HG02970 (cell line): ENCODE measurements around the gene GRIN3B.

ENCODE experiments used
- ATAC-seq: cut with Tn5 transposase; IDR thresholded peaks from one replicate; pipeline ENCODE4 v1.9.1; 2021; ENCODE audit warnings: mild to moderate bottlenecking, moderate library complexity, moderate number of reproducible peaks; ENCODE audit not compliant: unreplicated experiment, low FRiP score

Gene GRIN3B

DNA sequence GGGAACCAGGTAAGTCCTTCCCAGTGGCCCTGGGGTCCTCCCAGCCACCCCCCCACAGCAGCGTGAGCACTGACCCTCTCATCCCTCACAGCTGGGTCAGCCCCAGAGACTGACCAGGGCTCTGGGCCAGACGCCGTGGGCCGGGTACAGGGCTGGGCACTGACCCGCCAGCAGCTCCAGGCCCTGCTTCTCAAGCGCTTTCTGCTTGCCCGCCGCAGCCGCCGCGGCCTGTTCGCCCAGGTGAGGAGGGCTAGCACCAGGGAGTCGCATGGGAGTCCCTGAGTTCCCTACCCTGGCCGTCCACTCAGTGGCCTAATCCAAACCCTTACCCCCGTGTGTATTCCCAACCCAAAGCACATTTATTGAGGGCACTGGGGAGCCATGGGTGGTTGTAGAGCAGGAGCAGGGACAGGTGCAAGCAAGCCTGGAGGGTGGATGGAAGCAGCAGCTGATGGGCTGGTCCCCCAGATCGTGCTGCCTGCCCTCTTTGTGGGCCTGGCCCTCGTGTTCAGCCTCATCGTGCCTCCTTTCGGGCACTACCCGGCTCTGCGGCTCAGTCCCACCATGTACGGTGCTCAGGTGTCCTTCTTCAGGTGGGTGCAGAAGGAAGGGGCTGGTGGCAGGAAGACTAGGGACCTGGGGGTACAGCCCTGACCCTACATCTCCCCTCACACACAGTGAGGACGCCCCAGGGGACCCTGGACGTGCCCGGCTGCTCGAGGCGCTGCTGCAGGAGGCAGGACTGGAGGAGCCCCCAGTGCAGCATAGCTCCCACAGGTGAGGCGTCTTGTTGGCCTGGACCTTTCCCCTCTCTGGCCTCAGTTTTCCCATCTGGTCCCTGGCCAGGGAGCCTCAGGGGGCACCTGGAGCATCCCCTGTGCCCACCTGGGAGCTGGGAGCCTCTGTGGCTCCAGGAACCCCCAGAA lies 54.1 kb downstream of the GRIN3B start:
- ATAC-seq = no peak

DNA sequence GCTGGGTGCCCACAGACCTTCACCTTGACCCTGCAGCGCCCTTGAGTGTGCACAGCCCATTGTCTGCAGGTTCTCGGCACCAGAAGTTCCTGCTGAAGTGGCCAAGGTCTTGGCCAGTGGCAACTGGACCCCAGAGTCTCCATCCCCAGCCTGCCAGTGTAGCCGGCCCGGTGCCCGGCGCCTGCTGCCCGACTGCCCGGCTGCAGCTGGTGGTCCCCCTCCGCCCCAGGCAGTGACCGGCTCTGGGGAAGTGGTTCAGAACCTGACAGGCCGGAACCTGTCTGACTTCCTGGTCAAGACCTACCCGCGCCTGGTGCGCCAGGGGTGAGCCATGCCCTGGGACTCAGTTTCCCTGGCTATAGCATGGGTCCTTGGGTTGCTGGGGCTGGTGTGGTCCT lies 54.8 kb downstream of the GRIN3B start:
- ATAC-seq = no peak

- no peak for ATAC-seq
These were observed 55.8 kb downstream of the GRIN3B start for GRCh38 chr19:1055886-1056620.

DNA sequence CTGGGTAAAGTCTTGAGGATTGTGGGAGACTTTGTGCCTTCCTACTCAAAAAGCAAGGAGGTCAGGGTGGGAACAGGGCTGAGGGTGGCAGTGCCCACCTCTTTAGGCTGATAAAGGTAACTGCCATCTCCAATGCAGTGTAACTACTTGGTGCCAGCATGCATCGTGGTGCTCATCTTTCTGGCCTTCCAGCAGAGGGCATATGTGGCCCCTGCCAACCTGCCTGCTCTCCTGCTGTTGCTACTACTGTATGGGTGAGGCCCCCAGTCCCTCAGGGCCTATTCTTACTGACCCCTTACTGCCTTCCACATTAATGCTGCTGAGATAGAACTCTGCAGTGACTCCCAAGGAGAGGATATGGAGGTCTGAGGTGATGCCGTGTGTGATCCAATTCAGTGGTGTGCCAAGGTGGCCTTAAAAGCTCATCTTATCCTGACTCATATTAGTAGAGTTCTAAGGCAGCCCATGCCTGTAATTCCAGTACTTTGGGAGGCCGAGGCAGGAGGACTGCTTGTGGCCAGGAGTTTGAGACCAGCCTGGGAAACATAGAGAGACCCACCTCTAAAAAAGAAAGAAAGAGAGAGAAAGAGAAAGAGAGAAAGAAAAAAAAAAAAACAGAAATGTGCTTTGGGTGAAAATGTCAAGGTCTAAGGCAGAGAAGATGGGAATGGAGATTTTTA lies 57.1 kb downstream of the GRIN3B start:
- ATAC-seq = no peak

- no peak for ATAC-seq
These were observed 57.9 kb downstream of the GRIN3B start for GRCh38 chr19:1058112-1058511.
